ENCODE data around the gene XXYLT1. TPM values are rescaled to one million over a fixed set of nuclear protein-coding genes. Genes with fewer than 3 reads are reported as not detected.
A peak's percentile ranks its signal among the peaks of the same experiment; 100 is the strongest.
"Not testable (repeated sequence)": the region's sequence is repeated elsewhere in the genome, so short reads cannot be mapped to it uniquely, and the experiment has no call there.

Gene XXYLT1
- polyA plus RNA-seq, 3 donors, result 2.2 to 7.7 (median 4.6) TPM

- no peak overlapping the region for H3K27ac ChIP-seq (ENCODE audit: low read depth, low read length)
- 89 to 92% (median 90%) methylated on average over 8 of the region's 8 CpGs for WGBS, 3 donors
Observed at GRCh38 chr3:195219351-195220230, 51.4 kb downstream of the XXYLT1 start.

DNA sequence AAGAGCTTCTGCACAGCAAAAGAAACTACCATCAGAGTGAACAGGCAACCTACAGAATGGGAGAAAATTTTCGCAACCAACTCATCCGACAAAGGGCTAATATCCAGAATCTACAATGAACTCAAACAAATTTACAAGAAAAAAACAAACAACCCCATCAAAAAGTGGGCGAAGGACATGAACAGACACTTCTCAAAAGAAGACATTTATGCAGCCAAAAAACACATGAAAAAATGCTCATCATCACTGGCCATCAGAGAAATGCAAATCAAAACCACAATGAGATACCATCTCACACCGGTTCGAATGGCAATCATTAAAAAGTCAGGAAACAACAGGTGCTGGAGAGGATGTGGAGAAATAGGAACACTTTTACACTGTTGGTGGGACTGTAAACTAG is 52.6 kb downstream of the XXYLT1 start:
- not testable (repeated sequence) for H3K27ac ChIP-seq (ENCODE audit: low read depth, low read length)
- 55 to 95% (median 59%) methylated on average over 2 of the region's 5 CpGs for WGBS, 3 donors

DNA sequence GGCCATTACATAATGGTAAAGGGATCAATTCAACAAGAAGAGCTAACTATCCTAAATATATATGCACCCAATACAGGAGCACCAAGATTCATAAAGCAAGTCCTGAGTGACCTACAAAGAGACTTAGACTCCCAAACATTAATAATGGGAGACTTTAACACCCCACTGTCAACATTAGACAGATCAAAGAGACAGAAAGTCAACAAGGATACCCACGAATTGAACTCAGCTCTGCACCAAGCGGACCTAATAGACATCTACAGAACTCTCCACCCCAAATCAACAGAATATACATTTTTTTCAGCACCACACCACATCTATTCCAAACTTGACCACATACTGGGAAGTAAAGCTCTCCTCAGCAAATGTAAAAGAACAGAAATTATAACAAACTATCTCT is 55.4 kb downstream of the XXYLT1 start:
- not testable (repeated sequence) for H3K27ac ChIP-seq (ENCODE audit: low read depth, low read length)
- 76 to 96% (median 95%) methylated on average over 2 of the region's 2 CpGs for WGBS, 3 donors

- 96 to 99% (median 97%) methylated on average over 8 of the region's 8 CpGs for WGBS, 3 donors
- H3K27ac ChIP-seq (ENCODE audit: low read depth, low read length), result no peak overlapping the region
Observed at GRCh38 chr3:195214381-195214780, 56.6 kb downstream of the XXYLT1 start.

- 83 to 86% (median 84%) methylated on average over 9 of the region's 9 CpGs for WGBS, 3 donors
Observed at GRCh38 chr3:195213639-195214315, 57.2 kb downstream of the XXYLT1 start.

GRCh38 chr3:195212749-195213375 is 58.1 kb downstream of the XXYLT1 start:
- WGBS, 3 donors, result 90 to 97% (median 93%) methylated on average over 14 of the region's 14 CpGs
- H3K27ac ChIP-seq (ENCODE audit: low read depth, low read length), result no peak overlapping the region

More at GRCh38 chr3:195213639-195214315, 57.2 kb downstream of the XXYLT1 start:
- no peak overlapping the region for H3K27ac ChIP-seq (ENCODE audit: low read depth, low read length)

DNA sequence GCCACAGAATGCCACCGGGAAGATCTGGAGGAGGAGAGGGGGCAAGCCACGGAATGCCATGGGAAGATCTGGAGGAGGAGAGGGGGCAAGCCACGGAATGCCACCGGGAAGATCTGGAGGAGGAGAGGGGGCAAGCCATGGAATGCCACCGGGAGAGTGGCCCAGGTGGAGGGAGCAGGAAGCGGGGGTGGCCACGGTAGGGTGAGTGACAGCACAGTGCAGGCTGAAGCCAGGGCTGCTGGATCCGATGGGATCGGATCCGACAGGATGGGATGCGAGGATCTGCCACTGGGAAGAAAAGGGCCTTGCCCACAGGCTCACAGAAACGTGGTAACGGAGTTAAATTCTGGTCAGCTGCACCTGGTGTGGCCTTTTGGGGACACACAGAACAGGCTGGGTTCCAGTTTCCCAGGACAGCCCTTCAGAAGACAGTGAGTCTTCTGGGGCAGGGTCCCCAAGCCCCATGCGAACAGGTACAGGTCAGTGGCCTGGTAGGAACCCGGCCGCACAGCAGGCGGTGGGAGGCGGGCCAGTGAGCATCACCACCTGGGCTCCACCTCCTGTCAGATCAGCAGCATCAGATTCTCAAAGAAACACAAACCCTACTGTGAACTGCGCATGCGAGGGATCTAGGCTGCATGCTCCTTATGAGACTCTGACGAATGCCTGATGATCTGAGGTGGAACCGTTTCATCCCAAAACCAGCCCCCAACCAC is 58.8 kb downstream of the XXYLT1 start:
- no peak overlapping the region for H3K27ac ChIP-seq (ENCODE audit: low read depth, low read length)
- WGBS, 3 donors, result 94 to 97% (median 96%) methylated on average over 22 of the region's 22 CpGs

- 27 to 40% (median 31%) methylated on average over 13 of the region's 13 CpGs for WGBS, 3 donors
- peak overlapping the region; percentile 7 for H3K27ac ChIP-seq (ENCODE audit: low read depth, low read length)
Observed at GRCh38 chr3:195210266-195210973, 60.5 kb downstream of the XXYLT1 start.

DNA sequence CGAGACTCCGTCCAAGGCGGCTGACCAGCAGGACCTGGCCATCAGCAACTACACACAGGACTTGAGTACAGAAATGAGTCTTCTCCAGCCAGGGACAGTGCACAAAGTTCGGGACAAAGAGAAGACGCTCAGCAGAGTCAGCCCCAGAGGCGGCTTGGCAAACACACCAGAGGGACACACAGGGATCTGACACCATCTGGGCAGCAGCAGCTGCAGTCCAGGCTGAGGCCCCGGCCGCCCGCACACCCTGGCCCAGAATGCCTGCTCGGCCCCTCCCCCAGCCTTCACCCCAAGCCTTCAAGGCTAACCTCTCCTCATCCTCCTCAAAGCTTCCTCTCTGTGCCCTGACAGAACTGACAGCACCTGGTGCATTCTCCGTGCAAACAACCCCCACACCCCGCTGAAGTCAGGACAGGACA is 61.1 kb downstream of the XXYLT1 start:
- H3K27ac ChIP-seq (ENCODE audit: low read depth, low read length), result peak overlapping the region; percentile 7
- 50 to 66% (median 56%) methylated on average over 9 to 12 of the region's 12 CpGs for WGBS, 3 donors

- 56 to 88% (median 72%) methylated on average over 29 of the region's 29 CpGs for WGBS, 3 donors
Observed at GRCh38 chr3:195209083-195209846, 61.7 kb downstream of the XXYLT1 start.

GRCh38 chr3:195208631-195209030 is 62.3 kb downstream of the XXYLT1 start:
- H3K27ac ChIP-seq (ENCODE audit: low read depth, low read length), result no peak overlapping the region
- WGBS, 3 donors, result 84 to 96% (median 87%) methylated on average over 7 of the region's 7 CpGs

More at GRCh38 chr3:195209083-195209846, 61.7 kb downstream of the XXYLT1 start:
- peak overlapping the region; percentile 26 for H3K27ac ChIP-seq (ENCODE audit: low read depth, low read length)

DNA sequence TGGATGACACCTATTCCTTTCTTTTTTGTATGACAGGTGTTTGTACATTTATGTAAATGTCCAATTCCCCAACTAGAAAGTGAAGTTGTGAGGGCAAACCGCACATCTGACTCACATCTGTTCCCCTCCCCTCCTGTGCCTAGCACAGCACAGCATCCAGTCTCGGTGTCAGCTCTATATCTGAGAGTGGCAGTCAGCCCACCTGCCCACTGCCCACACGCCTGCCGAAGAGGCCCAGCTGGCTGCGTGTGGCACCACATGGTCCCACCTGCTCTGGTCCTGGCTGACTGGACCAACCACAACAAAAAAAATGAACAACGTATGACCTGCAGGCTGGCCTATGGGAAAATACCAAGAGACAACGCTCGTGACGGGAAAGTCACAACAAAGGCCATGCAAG is 62.8 kb downstream of the XXYLT1 start:
- 83 to 88% (median 86%) methylated on average over 9 of the region's 9 CpGs for WGBS, 3 donors
- no peak overlapping the region for H3K27ac ChIP-seq (ENCODE audit: low read depth, low read length)

DNA sequence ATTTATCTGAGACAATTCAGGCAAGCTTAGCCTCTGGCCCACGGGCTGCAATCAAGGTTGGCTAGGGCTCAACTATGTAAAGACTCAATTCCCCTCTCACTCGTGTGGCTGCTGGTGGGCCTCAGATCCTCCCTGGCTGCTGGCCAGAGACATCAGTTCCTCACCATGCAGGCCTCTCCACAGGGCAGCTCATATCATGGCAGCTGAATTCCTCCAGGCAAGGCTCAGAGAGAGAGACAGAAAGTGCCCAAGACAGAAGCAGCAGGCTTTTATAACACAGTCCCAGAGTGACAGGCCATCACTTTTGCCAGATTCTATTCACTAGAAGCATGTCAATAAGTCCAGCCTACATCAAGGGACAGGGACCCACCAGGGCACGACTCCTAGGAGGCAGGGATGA is 63.2 kb downstream of the XXYLT1 start:
- no peak overlapping the region for H3K27ac ChIP-seq (ENCODE audit: low read depth, low read length)
- WGBS, 3 donors, result 56 to 74% (median 63%) methylated on average over 3 of the region's 3 CpGs

GRCh38 chr3:195207056-195207455 is 63.9 kb downstream of the XXYLT1 start:
- WGBS, 3 donors, result 97 to 99% (median 98%) methylated on average over 9 of the region's 9 CpGs
- H3K27ac ChIP-seq (ENCODE audit: low read depth, low read length), result no peak overlapping the region

DNA sequence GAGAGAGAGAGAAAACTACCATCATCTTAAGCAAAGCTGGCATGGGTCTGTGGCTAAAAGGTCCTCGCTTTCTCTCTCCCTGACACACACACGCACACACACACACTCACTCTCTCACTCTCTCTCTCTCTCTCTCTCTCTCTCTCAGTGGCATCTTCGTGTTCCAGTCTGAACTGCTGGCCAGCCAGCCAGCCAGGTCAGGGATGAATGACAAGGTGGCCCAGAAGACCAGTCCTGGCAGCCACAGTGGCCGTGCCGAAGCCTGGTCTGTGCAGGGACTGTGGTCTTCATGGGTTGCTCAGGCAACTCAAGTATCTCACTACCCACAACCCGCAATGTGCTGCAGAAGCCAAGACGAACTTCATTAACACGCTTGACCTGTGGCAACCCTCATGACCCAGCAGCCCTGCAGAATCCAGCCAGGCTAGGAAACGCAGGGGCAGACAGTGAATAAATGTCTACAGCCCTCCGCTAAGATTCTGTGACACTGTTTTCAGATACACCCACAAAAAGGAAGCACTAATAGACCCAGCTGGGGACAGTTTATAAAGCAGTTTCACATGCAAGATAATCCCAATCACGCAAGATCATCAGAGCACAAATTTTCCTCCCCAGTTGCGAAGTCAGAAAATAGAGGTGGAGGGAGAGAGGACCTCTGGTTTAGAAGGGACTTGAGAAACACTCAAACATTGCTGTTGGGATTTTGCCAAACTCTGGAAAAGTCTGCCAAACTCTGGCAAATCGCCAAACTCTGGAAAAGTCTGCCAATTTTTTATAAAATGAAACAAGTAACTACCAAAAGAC is 66.4 kb downstream of the XXYLT1 start:
- WGBS, 3 donors, result 44 to 56% (median 48%) methylated on average over 13 of the region's 13 CpGs

DNA sequence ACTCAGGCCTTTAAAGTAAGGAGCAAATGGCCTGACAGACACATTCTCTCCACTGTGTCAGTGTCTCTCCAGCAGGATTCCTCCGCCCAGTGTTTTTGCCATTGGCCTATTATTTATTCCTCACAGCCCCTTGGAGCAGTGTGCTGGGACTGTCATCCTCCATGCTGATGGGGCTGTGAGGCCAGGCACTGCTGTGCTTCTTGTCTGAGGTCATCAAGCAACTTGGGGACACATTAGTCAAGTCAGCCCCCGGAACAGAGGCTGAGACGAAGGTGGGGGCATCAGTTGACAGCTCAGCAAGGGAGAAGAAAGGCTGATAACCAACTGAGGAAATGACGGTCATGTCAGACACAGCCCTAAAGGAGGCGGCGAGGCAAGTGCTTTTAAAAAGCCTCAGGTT is 67.4 kb downstream of the XXYLT1 start:
- H3K27ac ChIP-seq (ENCODE audit: low read depth, low read length), result no peak overlapping the region
- 91 to 95% (median 93%) methylated on average over 6 of the region's 6 CpGs for WGBS, 3 donors

More for the DNA sequence above, 66.4 kb downstream of the XXYLT1 start:
- H3K27ac ChIP-seq (ENCODE audit: low read depth, low read length), result no peak overlapping the region

Data from adipose tissue (tissue), 3 donors.